ENCODE results near the gene VPS33A.
A peak's percentile ranks its signal among the peaks of the same experiment; 100 is the strongest.

The VPS33A gene

GRCh38 chr12:122199484-122200355 lies 66.6 kb downstream of the VPS33A start:
- H4K20me1 ChIP-seq (ENCODE audit: insufficient read depth, low read length, poor library complexity, severe bottlenecking), result no peaks in the 10 kb centered on the region
- no peak overlapping the region for H3K4me3 ChIP-seq (ENCODE audit: low read length, poor library complexity, severe bottlenecking)
- H2AFZ ChIP-seq (ENCODE audit: low read length), result no peak overlapping the region
- no peak for TF ChIP-seq EZH2phosphoT487 (IDR thresholded peaks at IDR 0.05; ENCODE audit: borderline replicate concordance)
- no peaks in the 10 kb centered on the region for H3K9me2 ChIP-seq (replicated peaks; ENCODE audit: low read depth, low read length)
- no peaks in the 10 kb centered on the region for H3K27me3 ChIP-seq (ENCODE audit: insufficient read depth, low read length, poor library complexity, severe bottlenecking)
- H3F3A ChIP-seq (ENCODE audit: low read depth), result no peaks in the 10 kb centered on the region
- no peak overlapping the region for H3K9ac ChIP-seq (ENCODE audit: low read depth, low read length, poor library complexity, severe bottlenecking)
- H3K9me3 ChIP-seq (ENCODE audit: insufficient read depth, low read depth, low read length), result no peaks in the 10 kb centered on the region
- peaks cover 9% of the 10 kb centered on the region for H3K4me1 ChIP-seq (ENCODE audit: insufficient read depth, low read length, poor library complexity, severe bottlenecking)
- no peak overlapping the region for H3K4me2 ChIP-seq (ENCODE audit: low read depth, low read length, poor library complexity, severe bottlenecking)
- H3K36me3 ChIP-seq (ENCODE audit: insufficient read depth, low read length), result no peaks in the 10 kb centered on the region
- H3K79me2 ChIP-seq (ENCODE audit: insufficient read depth, low read length), result no peaks in the 10 kb centered on the region

- Histone ChIP-seq H3K9ac (ENCODE audit: low read depth, low read length, poor library complexity, severe bottlenecking) (no peak overlapping the region), H3K4me1 (ENCODE audit: insufficient read depth, low read length, poor library complexity, severe bottlenecking) (peaks cover 9% of the 10 kb centered on the region), H4K20me1 (ENCODE audit: insufficient read depth, low read length, poor library complexity, severe bottlenecking) (no peaks in the 10 kb centered on the region), H3K9me2 (replicated peaks; ENCODE audit: low read depth, low read length) (no peaks in the 10 kb centered on the region), H2AFZ (ENCODE audit: low read length) (peak overlapping the region; percentile 46), H3K79me2 (ENCODE audit: insufficient read depth, low read length) (no peaks in the 10 kb centered on the region), H3K9me3 (ENCODE audit: insufficient read depth, low read depth, low read length) (no peaks in the 10 kb centered on the region), H3F3A (ENCODE audit: low read depth) (no peaks in the 10 kb centered on the region), H3K36me3 (ENCODE audit: insufficient read depth, low read length) (no peaks in the 10 kb centered on the region), H3K4me2 (ENCODE audit: low read depth, low read length, poor library complexity, severe bottlenecking) (no peak overlapping the region), H3K27me3 (ENCODE audit: insufficient read depth, low read length, poor library complexity, severe bottlenecking) (no peaks in the 10 kb centered on the region), H3K4me3 (ENCODE audit: low read length, poor library complexity, severe bottlenecking) (no peak overlapping the region)
- TF ChIP-seq EZH2phosphoT487 (IDR thresholded peaks at IDR 0.05; ENCODE audit: borderline replicate concordance) (no peak), CTCF (conservative IDR thresholded peaks at IDR 0.05; ENCODE audit: low read length) (no peak)
These were observed 68.7 kb downstream of the VPS33A start for GRCh38 chr12:122197612-122197966.

GRCh38 chr12:122195405-122195804 lies 70.9 kb downstream of the VPS33A start:
- H3F3A ChIP-seq (ENCODE audit: low read depth), result no peaks in the 10 kb centered on the region
- H3K9ac ChIP-seq (ENCODE audit: low read depth, low read length, poor library complexity, severe bottlenecking), result no peak overlapping the region
- H3K79me2 ChIP-seq (ENCODE audit: insufficient read depth, low read length), result no peaks in the 10 kb centered on the region
- H3K27me3 ChIP-seq (ENCODE audit: insufficient read depth, low read length, poor library complexity, severe bottlenecking), result no peaks in the 10 kb centered on the region
- H3K9me2 ChIP-seq (replicated peaks; ENCODE audit: low read depth, low read length), result no peaks in the 10 kb centered on the region
- H3K36me3 ChIP-seq (ENCODE audit: insufficient read depth, low read length), result no peaks in the 10 kb centered on the region
- H4K20me1 ChIP-seq (ENCODE audit: insufficient read depth, low read length, poor library complexity, severe bottlenecking), result no peaks in the 10 kb centered on the region
- H2AFZ ChIP-seq (ENCODE audit: low read length), result no peak overlapping the region; the same call in 1 of the 2 replicates
- TF ChIP-seq CTCF (conservative IDR thresholded peaks at IDR 0.05; ENCODE audit: low read length), result no peak
- TF ChIP-seq EZH2phosphoT487 (IDR thresholded peaks at IDR 0.05; ENCODE audit: borderline replicate concordance), result no peak
- no peak overlapping the region for H3K4me3 ChIP-seq (ENCODE audit: low read length, poor library complexity, severe bottlenecking)
- H3K4me1 ChIP-seq (ENCODE audit: insufficient read depth, low read length, poor library complexity, severe bottlenecking), result peaks cover 9% of the 10 kb centered on the region
- no peak overlapping the region for H3K4me2 ChIP-seq (ENCODE audit: low read depth, low read length, poor library complexity, severe bottlenecking)
- no peaks in the 10 kb centered on the region for H3K9me3 ChIP-seq (ENCODE audit: insufficient read depth, low read depth, low read length)

Measured in Loucy (cell line).